GM23248 (cell line): ENCODE data around the gene ADCY7.

ENCODE experiments used
- EZH2 ChIP-seq: fragments of 200-600 bp; sonication (generic); IDR thresholded peaks from 2 replicates; pipeline ENCODE4 v1.6.1; 2018; ENCODE audit warnings: antibody characterized with exemption, mild to moderate bottlenecking; ENCODE audit not compliant: insufficient read depth, poor library complexity, severe bottlenecking
- EZH2phosphoT487 ChIP-seq: fragments of 200-600 bp; sonication (generic); IDR thresholded peaks from 2 replicates; pipeline ENCODE4 v1.6.1; 2018; ENCODE audit warnings: antibody characterized with exemption, moderate library complexity, mild to moderate bottlenecking, low read depth; ENCODE audit not compliant: insufficient read depth

DNA sequence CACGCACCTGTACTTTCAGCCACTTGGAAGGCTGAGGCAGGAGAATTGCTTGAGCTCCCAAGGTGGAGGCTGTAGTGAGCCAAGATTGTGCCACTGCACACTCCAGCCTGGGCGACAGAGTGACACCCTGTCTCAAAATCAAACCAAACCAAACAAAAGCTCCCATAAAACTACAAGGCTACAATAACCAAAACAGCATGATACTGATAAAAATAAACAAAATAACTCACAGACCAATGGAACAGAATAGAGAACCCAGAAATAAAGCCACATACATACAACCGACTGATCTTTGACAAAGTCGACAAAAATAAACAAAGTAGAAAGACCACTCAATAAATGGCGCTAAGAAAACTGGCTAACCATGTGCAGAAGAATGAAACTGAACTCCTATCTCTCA, 65.2 kb downstream of the ADCY7 start:
- TF ChIP-seq EZH2phosphoT487 (no peak), EZH2 (no peak)
